ENCODE data around the gene PCP4L1. TPM values are rescaled to one million over a fixed set of nuclear protein-coding genes. Genes with fewer than 3 reads are reported as not detected.

The PCP4L1 gene
- total and polyA plus RNA-seq, 2 experiments from 2014 or later, result 1.4 to 1.7 TPM

DNA sequence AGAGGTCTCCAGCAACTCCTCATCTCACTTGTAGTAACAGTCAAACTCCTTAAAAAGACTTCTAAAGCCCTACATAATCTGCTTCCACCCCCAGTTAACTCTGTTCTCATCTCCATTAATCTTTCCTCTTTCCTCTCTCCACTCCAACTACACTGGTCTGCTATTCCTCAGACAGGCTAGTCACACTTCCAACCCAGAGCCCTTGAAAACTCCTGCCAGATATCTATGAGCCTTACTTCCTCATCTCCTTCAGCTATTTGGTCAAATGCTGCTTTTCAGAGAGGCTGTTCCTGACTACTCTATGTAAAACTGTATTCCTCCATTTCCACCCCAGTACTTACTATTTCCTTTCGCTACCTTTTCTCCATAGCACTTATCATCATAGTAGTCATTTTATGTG is 24.4 kb downstream of the PCP4L1 start:
- no peak for TF ChIP-seq EZH2 (IDR thresholded peaks at IDR 0.05; ENCODE audit: borderline replicate concordance)
- TF ChIP-seq CTCF (IDR thresholded peaks at IDR 0.05; ENCODE audit: poor library complexity), result no peak
- TF ChIP-seq EZH2phosphoT487 (IDR thresholded peaks at IDR 0.05; ENCODE audit: low read depth, severe bottlenecking, unreplicated experiment), result no peak
- H3K9me2 ChIP-seq (replicated peaks; ENCODE audit: insufficient read depth), result no peaks in the 10 kb centered on the region
- no peak overlapping the region for H3K4me3 ChIP-seq
- DNase-seq (ENCODE audit: low spot score), result no peak
- no peaks in the 10 kb centered on the region for H3K79me2 ChIP-seq
- no peaks in the 10 kb centered on the region for H4K20me1 ChIP-seq (ENCODE audit: insufficient read depth, poor library complexity, severe bottlenecking)
- H3K4me1 ChIP-seq (ENCODE audit: insufficient read depth), result peaks cover 4% of the 10 kb centered on the region
- no peaks in the 10 kb centered on the region for H3K36me3 ChIP-seq (replicated peaks; ENCODE audit: insufficient read depth, low read depth)
- H3K27ac ChIP-seq, result no peak overlapping the region
- WGBS (ENCODE audit: low lambda C conversion rate, missing lambda C conversion rate), result 88% methylated on average over 1 of the region's 1 CpG
- H2AFZ ChIP-seq, result no peak overlapping the region
- no peaks in the 10 kb centered on the region for H3K9me3 ChIP-seq (ENCODE audit: low read depth)
- no peak overlapping the region for H3K4me2 ChIP-seq
- H3K27me3 ChIP-seq, result no peaks in the 10 kb centered on the region

DNA sequence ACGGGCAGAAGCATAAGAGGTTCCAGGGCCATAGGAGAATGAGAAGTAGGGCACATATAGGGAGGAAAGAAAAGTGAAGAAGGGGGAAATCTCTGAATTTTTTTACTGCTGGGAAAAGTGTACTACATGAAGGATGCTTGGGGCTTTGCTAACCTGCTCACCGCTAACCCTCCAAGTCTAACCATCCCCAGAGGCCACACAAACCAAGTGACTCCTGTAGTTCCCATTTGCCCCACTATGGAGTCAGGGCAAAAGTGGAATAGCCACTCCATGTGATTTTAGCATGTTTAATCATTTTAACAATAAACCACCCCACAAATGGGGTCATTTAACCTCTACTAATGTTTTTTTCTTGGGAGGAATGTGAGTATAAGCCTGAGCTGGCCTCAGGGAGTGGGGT is 26.6 kb downstream of the PCP4L1 start:
- Histone ChIP-seq H3K9me3 (ENCODE audit: low read depth) (no peaks in the 10 kb centered on the region), H3K79me2 (no peaks in the 10 kb centered on the region), H3K36me3 (replicated peaks; ENCODE audit: insufficient read depth, low read depth) (no peaks in the 10 kb centered on the region), H3K4me1 (ENCODE audit: insufficient read depth) (peaks cover 4% of the 10 kb centered on the region), H2AFZ (no peak overlapping the region), H3K4me3 (no peak overlapping the region), H3K4me2 (no peak overlapping the region), H3K9me2 (replicated peaks; ENCODE audit: insufficient read depth) (no peaks in the 10 kb centered on the region), H3K27me3 (no peaks in the 10 kb centered on the region), H3K27ac (no peak overlapping the region), H4K20me1 (ENCODE audit: insufficient read depth, poor library complexity, severe bottlenecking) (no peaks in the 10 kb centered on the region)
- 88% methylated on average over 2 of the region's 2 CpGs for WGBS (ENCODE audit: low lambda C conversion rate, missing lambda C conversion rate)
- no peak for DNase-seq (ENCODE audit: low spot score)
- TF ChIP-seq CTCF (IDR thresholded peaks at IDR 0.05; ENCODE audit: poor library complexity) (no peak), EZH2 (IDR thresholded peaks at IDR 0.05; ENCODE audit: borderline replicate concordance) (no peak), EZH2phosphoT487 (IDR thresholded peaks at IDR 0.05; ENCODE audit: low read depth, severe bottlenecking, unreplicated experiment) (no peak)

- Histone ChIP-seq H3K9me2 (replicated peaks; ENCODE audit: insufficient read depth) (no peaks in the 10 kb centered on the region), H3K4me3 (no peak overlapping the region), H3K36me3 (replicated peaks; ENCODE audit: insufficient read depth, low read depth) (no peaks in the 10 kb centered on the region), H3K79me2 (no peaks in the 10 kb centered on the region), H3K27me3 (no peaks in the 10 kb centered on the region), H4K20me1 (ENCODE audit: insufficient read depth, poor library complexity, severe bottlenecking) (no peaks in the 10 kb centered on the region), H3K9me3 (ENCODE audit: low read depth) (no peaks in the 10 kb centered on the region), H3K27ac (no peak overlapping the region), H3K4me2 (no peak overlapping the region), H3K4me1 (ENCODE audit: insufficient read depth) (peaks cover 4% of the 10 kb centered on the region), H2AFZ (no peak overlapping the region)
- no peak for DNase-seq (ENCODE audit: low spot score)
- 75% methylated on average over 5 of the region's 5 CpGs for WGBS (ENCODE audit: low lambda C conversion rate, missing lambda C conversion rate)
- TF ChIP-seq CTCF (IDR thresholded peaks at IDR 0.05; ENCODE audit: poor library complexity) (no peak), EZH2 (IDR thresholded peaks at IDR 0.05; ENCODE audit: borderline replicate concordance) (no peak), EZH2phosphoT487 (IDR thresholded peaks at IDR 0.05; ENCODE audit: low read depth, severe bottlenecking, unreplicated experiment) (no peak)
Measured at GRCh38 chr1:161285521-161285920, 27.0 kb downstream of the PCP4L1 start.

Data from hepatocyte (in vitro differentiated cells).